Measurements from ENCODE around the gene DHX9. TPM values are rescaled to one million over a fixed set of nuclear protein-coding genes. Genes with fewer than 3 reads are reported as not detected.

Gene DHX9
- polyA plus RNA-seq, 2 of the 4 experiments (the other 2 are of a cell fraction) = 205 to 247 TPM

- TF ChIP-seq PHF8 (IDR thresholded peaks at IDR 0.05; ENCODE audit: borderline replicate concordance, low read depth) = no peak
These were observed 22.3 kb upstream of the DHX9 start (continued) for GRCh38 chr1:182816863-182817262.

DNA sequence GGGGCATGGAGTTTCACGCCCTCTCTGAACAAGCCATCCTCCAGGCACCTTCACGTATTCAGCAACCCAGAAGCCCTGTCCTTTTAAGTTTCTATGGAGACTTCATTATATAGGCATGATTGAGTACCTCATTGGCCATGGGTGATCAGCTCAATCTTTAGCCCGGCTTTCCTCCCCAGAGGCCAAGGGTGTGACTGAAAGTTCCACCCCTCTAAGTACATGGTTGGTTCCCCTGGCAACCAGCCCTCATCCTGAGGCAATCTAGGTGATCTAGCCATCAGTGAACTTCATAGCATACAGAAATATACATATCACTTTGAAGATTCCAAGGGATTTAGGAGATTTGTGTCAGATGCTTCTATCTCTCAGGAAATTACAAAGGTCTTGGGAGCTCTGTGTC is 21.3 kb upstream of the DHX9 start:
- Histone ChIP-seq H3K4me3 (no peak overlapping the region), H3K9me3 (no peaks in the 10 kb centered on the region), H3K4me1 (no peaks in the 10 kb centered on the region), H3K27ac (no peak overlapping the region), H3K4me2 (no peak overlapping the region)
- ATAC-seq (no peak), FAIRE-seq (no peak), DNase-seq (ENCODE audit: low read depth in 1 of 2, low spot score in 1 of 2) (no peak)
- CTCF ChIA-PET = no interaction called here
- 59% methylated on average over 3 of the region's 3 CpGs for WGBS (ENCODE audit: missing lambda C conversion rate)
- TF ChIP-seq NFE2L2 (conservative IDR thresholded peaks at IDR 0.05; ENCODE audit: low read length) = no peak
- POLR2A ChIA-PET = no interaction called here

GRCh38 chr1:182823220-182823619 is 15.9 kb upstream of the DHX9 start:
- CTCF ChIA-PET = interaction anchor here (0.9 kb wide), 1 partner anchor 13 kb away, joined by 3 read pairs; no protein-coding TSS in a partner anchor
- Histone ChIP-seq H3K9me3 (no peaks in the 10 kb centered on the region), H3K4me1 (no peaks in the 10 kb centered on the region), H3K27ac (no peak overlapping the region), H3K4me2 (no peak overlapping the region), H3K4me3 (no peak overlapping the region)
- ATAC-seq (no peak), DNase-seq (ENCODE audit: low read depth in 1 of 2, low spot score in 1 of 2) (no peak), FAIRE-seq (no peak)
- TF ChIP-seq, protein P1, sequence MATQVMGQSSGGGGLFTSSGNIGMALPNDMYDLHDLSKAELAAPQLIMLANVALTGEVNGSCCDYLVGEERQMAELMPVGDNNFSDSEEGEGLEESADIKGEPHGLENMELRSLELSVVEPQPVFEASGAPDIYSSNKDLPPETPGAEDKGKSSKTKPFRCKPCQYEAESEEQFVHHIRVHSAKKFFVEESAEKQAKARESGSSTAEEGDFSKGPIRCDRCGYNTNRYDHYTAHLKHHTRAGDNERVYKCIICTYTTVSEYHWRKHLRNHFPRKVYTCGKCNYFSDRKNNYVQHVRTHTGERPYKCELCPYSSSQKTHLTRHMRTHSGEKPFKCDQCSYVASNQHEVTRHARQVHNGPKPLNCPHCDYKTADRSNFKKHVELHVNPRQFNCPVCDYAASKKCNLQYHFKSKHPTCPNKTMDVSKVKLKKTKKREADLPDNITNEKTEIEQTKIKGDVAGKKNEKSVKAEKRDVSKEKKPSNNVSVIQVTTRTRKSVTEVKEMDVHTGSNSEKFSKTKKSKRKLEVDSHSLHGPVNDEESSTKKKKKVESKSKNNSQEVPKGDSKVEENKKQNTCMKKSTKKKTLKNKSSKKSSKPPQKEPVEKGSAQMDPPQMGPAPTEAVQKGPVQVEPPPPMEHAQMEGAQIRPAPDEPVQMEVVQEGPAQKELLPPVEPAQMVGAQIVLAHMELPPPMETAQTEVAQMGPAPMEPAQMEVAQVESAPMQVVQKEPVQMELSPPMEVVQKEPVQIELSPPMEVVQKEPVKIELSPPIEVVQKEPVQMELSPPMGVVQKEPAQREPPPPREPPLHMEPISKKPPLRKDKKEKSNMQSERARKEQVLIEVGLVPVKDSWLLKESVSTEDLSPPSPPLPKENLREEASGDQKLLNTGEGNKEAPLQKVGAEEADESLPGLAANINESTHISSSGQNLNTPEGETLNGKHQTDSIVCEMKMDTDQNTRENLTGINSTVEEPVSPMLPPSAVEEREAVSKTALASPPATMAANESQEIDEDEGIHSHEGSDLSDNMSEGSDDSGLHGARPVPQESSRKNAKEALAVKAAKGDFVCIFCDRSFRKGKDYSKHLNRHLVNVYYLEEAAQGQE (IDR thresholded peaks at IDR 0.05) = no peak
- TF ChIP-seq KDM1A (IDR thresholded peaks at IDR 0.05; ENCODE audit: low read depth) = no peak
- no peak for TF ChIP-seq TFCP2L1 (CRISPR knock-in tag; IDR thresholded peaks at IDR 0.05)
- no peak for TF ChIP-seq NR3C1 (IDR thresholded peaks at IDR 0.05)
- TF ChIP-seq RAD21 (conservative IDR thresholded peaks at IDR 0.05 in 1 of 2, IDR thresholded peaks at IDR 0.05 in 1 of 2) = no peak
- TF ChIP-seq CEBPB (IDR thresholded peaks at IDR 0.05) = no peak
- no peak for TF ChIP-seq HEYL (CRISPR knock-in tag; IDR thresholded peaks at IDR 0.05)
- TF ChIP-seq, protein P2, sequence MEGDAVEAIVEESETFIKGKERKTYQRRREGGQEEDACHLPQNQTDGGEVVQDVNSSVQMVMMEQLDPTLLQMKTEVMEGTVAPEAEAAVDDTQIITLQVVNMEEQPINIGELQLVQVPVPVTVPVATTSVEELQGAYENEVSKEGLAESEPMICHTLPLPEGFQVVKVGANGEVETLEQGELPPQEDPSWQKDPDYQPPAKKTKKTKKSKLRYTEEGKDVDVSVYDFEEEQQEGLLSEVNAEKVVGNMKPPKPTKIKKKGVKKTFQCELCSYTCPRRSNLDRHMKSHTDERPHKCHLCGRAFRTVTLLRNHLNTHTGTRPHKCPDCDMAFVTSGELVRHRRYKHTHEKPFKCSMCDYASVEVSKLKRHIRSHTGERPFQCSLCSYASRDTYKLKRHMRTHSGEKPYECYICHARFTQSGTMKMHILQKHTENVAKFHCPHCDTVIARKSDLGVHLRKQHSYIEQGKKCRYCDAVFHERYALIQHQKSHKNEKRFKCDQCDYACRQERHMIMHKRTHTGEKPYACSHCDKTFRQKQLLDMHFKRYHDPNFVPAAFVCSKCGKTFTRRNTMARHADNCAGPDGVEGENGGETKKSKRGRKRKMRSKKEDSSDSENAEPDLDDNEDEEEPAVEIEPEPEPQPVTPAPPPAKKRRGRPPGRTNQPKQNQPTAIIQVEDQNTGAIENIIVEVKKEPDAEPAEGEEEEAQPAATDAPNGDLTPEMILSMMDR (IDR thresholded peaks at IDR 0.05) = no peak
- TF ChIP-seq MAFK (IDR thresholded peaks at IDR 0.05; ENCODE audit: partially characterized antibody) = no peak
- POLR2A ChIA-PET = no interaction called here
- 65% methylated on average over 3 of the region's 3 CpGs for WGBS (ENCODE audit: missing lambda C conversion rate)

- TF ChIP-seq SREBF2 (IDR thresholded peaks at IDR 0.05) (no peak), FOXS1 (CRISPR knock-in tag; IDR thresholded peaks at IDR 0.05) (no peak), RARB (CRISPR knock-in tag; IDR thresholded peaks at IDR 0.05) (no peak), GATA3 (IDR thresholded peaks at IDR 0.05; ENCODE audit: borderline replicate concordance) (no peak), JUN (IDR thresholded peaks at IDR 0.05) (no peak), PHF8 (IDR thresholded peaks at IDR 0.05; ENCODE audit: borderline replicate concordance, low read depth) (no peak)
- TF ChIP-seq, protein P3, sequence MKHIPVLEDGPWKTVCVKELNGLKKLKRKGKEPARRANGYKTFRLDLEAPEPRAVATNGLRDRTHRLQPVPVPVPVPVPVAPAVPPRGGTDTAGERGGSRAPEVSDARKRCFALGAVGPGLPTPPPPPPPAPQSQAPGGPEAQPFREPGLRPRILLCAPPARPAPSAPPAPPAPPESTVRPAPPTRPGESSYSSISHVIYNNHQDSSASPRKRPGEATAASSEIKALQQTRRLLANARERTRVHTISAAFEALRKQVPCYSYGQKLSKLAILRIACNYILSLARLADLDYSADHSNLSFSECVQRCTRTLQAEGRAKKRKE (CRISPR knock-in tag; IDR thresholded peaks at IDR 0.05; ENCODE audit: low read depth) = no peak
- 47% methylated on average over 2 of the region's 2 CpGs for WGBS (ENCODE audit: missing lambda C conversion rate)
- no peak overlapping the region for H3K27ac ChIP-seq
- H3K4me3 ChIP-seq = no peak overlapping the region
- CTCF ChIA-PET = no interaction called here
- H3K9me3 ChIP-seq = no peaks in the 10 kb centered on the region
- DNase-seq (ENCODE audit: low read depth in 1 of 2, low spot score in 1 of 2) (no peak), ATAC-seq (no peak), FAIRE-seq (no peak)
- no peaks in the 10 kb centered on the region for H3K4me1 ChIP-seq
- POLR2A ChIA-PET = no interaction called here
- no peak overlapping the region for H3K4me2 ChIP-seq
These were observed 12.3 kb upstream of the DHX9 start for GRCh38 chr1:182826892-182827291.
